Measurements from ENCODE around the gene SMARCD3. TPM values are rescaled to one million over a fixed set of nuclear protein-coding genes. Genes with fewer than 3 reads are reported as not detected.

The SMARCD3 gene
- total and polyA plus RNA-seq, 2 of the 8 experiments (the other 6 are each of a cell fraction or from before 2014, with no cell fraction given): 3.0 to 5.6 TPM

GRCh38 chr7:151291206-151291605 lies 42.7 kb upstream of the SMARCD3 start (continued):
- TF ChIP-seq ATF3 (IDR thresholded peaks at IDR 0.05; ENCODE audit: insufficient read depth, low read depth, low read length): no peak

All from H1 (cell line).